Mucosa of descending colon (tissue), 3 donors: ENCODE results near the gene POLR3E. TPM values are rescaled to one million over a fixed set of nuclear protein-coding genes. Genes with fewer than 3 reads are reported as not detected.

Experiments
- ATAC-seq: fragments of 200-7000 bp; cut with Tn5 transposase; one replicate; pipeline ENCODE4 v1.9.1; 2020; ENCODE audit warnings: mild to moderate bottlenecking, moderate library complexity
- DNase-seq, 3 donors: peaks; one replicate each; pipeline ENCODE4 v3.0.0-alpha.2; 2020
- H3K36me3 ChIP-seq: fragments of 200-600 bp; one replicate; pipeline ENCODE4 v1.8.0; 2021; ENCODE audit warnings: low read depth, mild to moderate bottlenecking
- H3K4me1 ChIP-seq: fragments of 200-600 bp; one replicate; pipeline ENCODE4 v1.8.0; 2021; ENCODE audit warnings: low read depth, mild to moderate bottlenecking
- H3K4me3 ChIP-seq: fragments of 200-600 bp; one replicate; pipeline ENCODE4 v1.8.0; 2021; ENCODE audit warnings: mild to moderate bottlenecking
- H3K9me3 ChIP-seq: fragments of 200-600 bp; one replicate; pipeline ENCODE4 v1.8.0; 2021; ENCODE audit warnings: mild to moderate bottlenecking
- intact Hi-C, 2 donors: fragments of 100-400 bp; cut with DNase I in 1 of 2; cut with micrococcal nuclease in 1 of 2; formaldehyde crosslinking; loops; one replicate each; pipeline versions ENCODE4 v1.11.0 to v1.11.1; 2022; cut with DNase I, micrococcal nuclease
- total RNA-seq, 3 donors: library from RNA; stranded (reverse); fragmentation: NEBNext Ultra II Directional in 2 of 3; extraction: Animal tissue kit (Norgen Biotek cat#: 25700) in 2 of 3; gene quantifications; one replicate each; pipeline versions ENCODE4 v1.2.1 to v1.2.4, GENCODE V29; 2021 to 2023
- TF ChIP-seq, protein P1 (sequence below): fragments of 200-600 bp; IDR thresholded peaks from one replicate; pipeline ENCODE4 v1.8.0; 2022; ENCODE audit warnings: antibody characterized with exemption, mild to moderate bottlenecking
- donor health status: DM: no; HTN: no; CAD: no; lungs with moderate emphysema.
- donor health status: DM: no; HTN: no; CAD: no.
- donor health status: DM: no; HTN: yes; CAD: no.

Gene POLR3E
- total RNA-seq, 3 donors from 2014 or later: 37.7 to 54.5 (median 49.5) TPM

GRCh38 chr16:22315979-22316378, 18.8 kb downstream of the POLR3E start:
- peaks cover 23% of the 10 kb centered on the region for H3K36me3 ChIP-seq
- H3K9me3 ChIP-seq: no peaks in the 10 kb centered on the region
- DNase-seq: no peak
- TF ChIP-seq, protein P1, sequence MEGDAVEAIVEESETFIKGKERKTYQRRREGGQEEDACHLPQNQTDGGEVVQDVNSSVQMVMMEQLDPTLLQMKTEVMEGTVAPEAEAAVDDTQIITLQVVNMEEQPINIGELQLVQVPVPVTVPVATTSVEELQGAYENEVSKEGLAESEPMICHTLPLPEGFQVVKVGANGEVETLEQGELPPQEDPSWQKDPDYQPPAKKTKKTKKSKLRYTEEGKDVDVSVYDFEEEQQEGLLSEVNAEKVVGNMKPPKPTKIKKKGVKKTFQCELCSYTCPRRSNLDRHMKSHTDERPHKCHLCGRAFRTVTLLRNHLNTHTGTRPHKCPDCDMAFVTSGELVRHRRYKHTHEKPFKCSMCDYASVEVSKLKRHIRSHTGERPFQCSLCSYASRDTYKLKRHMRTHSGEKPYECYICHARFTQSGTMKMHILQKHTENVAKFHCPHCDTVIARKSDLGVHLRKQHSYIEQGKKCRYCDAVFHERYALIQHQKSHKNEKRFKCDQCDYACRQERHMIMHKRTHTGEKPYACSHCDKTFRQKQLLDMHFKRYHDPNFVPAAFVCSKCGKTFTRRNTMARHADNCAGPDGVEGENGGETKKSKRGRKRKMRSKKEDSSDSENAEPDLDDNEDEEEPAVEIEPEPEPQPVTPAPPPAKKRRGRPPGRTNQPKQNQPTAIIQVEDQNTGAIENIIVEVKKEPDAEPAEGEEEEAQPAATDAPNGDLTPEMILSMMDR: no peak
- no peak for ATAC-seq
- H3K4me1 ChIP-seq: no peaks in the 10 kb centered on the region
- intact Hi-C loops: no loop called here
- no peak overlapping the region for H3K4me3 ChIP-seq

GRCh38 chr16:22316411-22316811, 19.2 kb downstream of the POLR3E start:
- TF ChIP-seq, protein P1: no peak
- DNase-seq: no peak
- Histone ChIP-seq H3K36me3 (peaks cover 23% of the 10 kb centered on the region), H3K9me3 (no peaks in the 10 kb centered on the region), H3K4me1 (no peaks in the 10 kb centered on the region), H3K4me3 (no peak overlapping the region)
- ATAC-seq: no peak
- intact Hi-C loops: no loop called here

DNA sequence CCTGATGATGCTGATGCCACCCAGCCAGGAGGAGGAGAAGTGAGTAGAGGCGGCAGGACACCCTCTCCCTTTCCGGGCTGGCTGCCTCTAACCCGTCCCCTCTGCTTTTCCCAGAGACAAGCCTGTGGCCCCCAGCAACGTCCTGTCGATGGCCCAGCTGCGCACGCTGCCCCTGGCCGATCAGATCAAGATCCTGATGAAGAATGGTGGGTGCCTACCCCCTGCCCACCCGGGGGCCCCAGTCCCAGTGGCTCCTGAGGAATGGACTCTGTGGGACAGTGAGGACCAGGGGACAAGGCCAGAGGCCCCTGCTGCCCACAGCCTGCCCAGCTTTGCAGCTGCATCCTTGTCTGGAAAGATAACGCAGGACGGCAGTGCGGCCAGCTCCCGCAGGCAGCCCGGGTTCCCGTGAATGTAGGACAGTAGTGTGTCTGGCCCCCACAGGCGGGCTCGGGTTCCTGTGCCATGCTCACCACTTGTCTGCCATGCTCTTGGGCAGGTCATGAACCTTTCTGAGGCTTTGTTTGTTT, 19.9 kb downstream of the POLR3E start:
- DNase-seq (no peak), ATAC-seq (no peak)
- intact Hi-C loops: no loop called here
- Histone ChIP-seq H3K4me1 (no peaks in the 10 kb centered on the region), H3K4me3 (no peak overlapping the region), H3K36me3 (peaks cover 23% of the 10 kb centered on the region), H3K9me3 (no peaks in the 10 kb centered on the region)
- TF ChIP-seq, protein P1: no peak

DNA sequence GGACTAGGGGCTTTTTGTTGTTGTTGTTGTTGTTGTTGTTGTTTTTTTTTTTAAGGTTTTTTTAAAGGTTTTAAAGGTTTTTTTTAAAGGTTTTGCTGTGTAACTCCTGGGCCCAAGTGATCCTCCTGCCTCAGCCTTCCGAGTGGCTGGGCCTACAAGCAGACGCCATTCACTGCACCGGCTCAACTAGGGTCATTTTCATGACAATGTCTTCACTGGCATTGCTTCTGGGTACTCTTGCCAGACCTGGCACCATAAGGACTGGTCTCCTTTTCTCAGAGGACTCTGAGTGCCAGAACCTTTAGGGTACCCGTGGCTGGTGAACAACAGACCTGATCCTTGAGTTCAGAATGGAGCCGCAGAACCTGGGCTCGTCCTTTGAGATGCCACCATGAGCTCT, 20.4 kb downstream of the POLR3E start:
- H3K4me1 ChIP-seq: no peaks in the 10 kb centered on the region
- peaks cover 23% of the 10 kb centered on the region for H3K36me3 ChIP-seq
- DNase-seq: no peak
- intact Hi-C loops: no loop called here
- H3K9me3 ChIP-seq: no peaks in the 10 kb centered on the region
- no peak overlapping the region for H3K4me3 ChIP-seq
- TF ChIP-seq, protein P1: no peak
- ATAC-seq: no peak

- no peaks in the 10 kb centered on the region for H3K4me1 ChIP-seq
- intact Hi-C loops: no loop called here
- H3K36me3 ChIP-seq: peaks cover 23% of the 10 kb centered on the region
- TF ChIP-seq, protein P1: no peak
- no peak overlapping the region for H3K4me3 ChIP-seq
- DNase-seq (peak in 2 of 3 donors; percentile 40 to 57), ATAC-seq (peak; percentile 34)
- no peaks in the 10 kb centered on the region for H3K9me3 ChIP-seq
Measured at GRCh38 chr16:22318690-22319358, 21.6 kb downstream of the POLR3E start.
